Iris pigment epithelial cell (primary cell): ENCODE measurements around the gene TTI1.
A peak's percentile ranks its signal among the peaks of the same experiment; 100 is the strongest.

Source experiments
- DNase-seq: peaks from one replicate; pipeline ENCODE4 v3.0.0-alpha.2; 2011; ENCODE audit warnings: low read depth

TTI1 gene

DNA sequence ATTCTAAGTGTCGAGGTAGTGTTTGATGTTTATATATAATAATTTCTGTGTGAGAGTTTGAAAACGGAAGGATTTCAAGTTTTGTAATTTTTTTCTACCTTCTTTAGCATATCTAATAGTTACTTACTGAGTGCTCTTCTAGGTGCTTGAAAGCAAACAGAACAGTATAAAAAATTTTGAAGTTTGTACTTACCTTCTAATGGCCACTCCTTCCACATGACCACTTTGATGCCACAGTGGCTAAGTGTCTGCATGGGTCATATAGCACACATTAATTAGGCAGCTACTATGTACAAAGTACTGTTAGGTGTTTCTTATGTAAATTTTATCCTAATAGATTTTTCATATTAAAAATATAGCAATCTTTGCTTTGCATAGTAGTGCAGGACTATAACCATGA, 21.4 kb upstream of the TTI1 start:
- no peak for DNase-seq

DNA sequence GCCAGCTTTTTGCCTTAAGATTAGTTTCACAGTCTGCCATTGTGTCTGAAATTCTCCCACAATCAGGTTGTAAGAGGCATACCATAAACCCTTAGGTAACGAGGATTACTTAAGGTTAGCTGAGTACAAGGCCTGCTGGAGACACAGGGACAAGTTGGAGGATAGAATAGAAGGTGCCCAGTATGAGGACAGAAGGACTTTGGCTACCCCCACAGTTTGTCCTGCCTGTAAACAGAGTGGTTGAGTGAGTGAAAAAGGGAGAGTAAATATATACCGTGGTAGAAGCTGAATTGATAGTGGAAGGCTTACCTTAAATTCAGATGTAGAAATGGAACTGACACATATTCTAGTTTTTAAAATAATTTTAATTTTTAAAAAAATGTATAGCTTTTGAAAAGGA, 19.6 kb upstream of the TTI1 start:
- DNase-seq = no peak

DNA sequence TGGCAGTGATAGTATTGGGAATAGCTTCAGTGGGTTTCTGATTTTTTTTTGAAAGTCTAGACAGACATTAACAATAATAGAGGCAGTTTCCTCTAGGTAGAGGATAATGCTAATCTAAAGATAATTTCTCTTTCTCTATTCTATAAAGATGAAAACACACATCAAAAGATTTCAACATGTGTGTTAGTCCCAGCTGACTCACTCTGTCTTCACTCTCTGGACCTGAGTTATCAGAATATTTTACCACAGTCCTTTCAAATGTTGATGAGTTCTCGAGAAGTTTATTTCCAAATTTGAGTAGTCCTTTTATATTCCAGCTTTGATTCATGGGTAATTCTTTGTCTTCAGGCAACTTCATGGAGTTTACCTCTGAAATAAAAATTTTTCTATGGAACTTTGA, 17.4 kb upstream of the TTI1 start:
- DNase-seq = peak; percentile 74

- DNase-seq = peak; percentile 88
These were observed 16.5 kb upstream of the TTI1 start for GRCh38 chr20:38049800-38050199.

- DNase-seq = peak; percentile 11
These were observed 13.3 kb upstream of the TTI1 start for GRCh38 chr20:38046572-38046971.

DNA sequence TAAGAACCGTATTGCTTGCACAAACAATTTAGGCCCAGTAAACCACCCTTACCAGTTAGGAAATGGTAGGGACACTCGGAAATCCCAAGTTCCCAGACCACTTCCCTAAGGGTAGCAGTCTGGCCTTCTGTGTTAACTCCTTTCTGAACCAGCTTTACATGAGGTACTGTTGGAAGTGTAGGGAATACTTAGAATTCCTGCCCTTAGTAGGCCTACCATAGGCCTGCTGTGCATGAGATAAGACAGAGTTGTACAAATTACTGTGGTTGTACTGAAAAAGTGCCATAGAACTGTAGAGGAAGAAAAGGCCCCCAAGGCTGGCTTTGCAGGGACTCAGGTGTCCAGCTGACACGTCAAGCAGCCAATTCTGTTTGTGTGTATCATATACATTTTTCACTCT, 11.4 kb upstream of the TTI1 start:
- DNase-seq = no peak

DNA sequence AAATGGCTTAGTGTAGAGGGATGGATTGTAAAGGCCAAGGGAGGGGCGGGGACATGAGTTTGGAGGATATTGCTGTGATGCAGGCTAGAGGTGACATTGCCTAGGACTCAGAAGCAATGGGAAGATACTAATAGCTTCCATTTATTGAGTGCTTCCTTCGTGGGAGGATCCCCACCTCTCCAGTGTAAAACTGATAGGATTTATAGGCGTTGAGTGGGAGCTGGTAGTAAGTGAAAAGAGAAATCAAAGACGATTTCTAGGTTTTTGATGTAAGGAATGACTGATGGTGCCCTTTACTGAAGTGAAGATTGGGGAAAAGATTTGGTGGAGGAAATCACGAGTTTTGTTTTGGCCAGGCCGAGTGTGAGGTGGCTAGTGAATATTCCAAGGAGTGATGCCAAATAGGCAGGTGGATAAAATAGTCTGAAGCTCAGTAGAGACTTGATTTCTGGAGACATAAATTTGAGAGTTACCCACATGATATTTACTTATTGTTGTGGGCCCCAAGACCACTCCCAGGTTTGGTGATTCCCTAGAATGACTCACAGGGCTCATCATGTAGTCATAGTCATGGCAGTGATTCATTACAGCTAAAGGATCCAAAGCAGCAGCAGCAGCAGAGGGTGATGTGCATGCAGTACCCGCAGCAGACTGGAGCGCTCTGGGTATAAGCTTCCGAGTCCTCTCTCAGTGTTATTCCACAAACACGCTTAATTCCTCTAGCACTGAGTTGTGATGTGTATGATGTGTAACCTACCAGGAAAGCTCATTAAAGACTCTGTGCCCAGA, 10.4 kb upstream of the TTI1 start:
- peak; percentile 94 for DNase-seq

- no peak for DNase-seq
These were observed 7.0 kb upstream of the TTI1 start for GRCh38 chr20:38040276-38040675.

GRCh38 chr20:38036366-38036765, 3.1 kb upstream of the TTI1 start:
- DNase-seq = no peak

DNA sequence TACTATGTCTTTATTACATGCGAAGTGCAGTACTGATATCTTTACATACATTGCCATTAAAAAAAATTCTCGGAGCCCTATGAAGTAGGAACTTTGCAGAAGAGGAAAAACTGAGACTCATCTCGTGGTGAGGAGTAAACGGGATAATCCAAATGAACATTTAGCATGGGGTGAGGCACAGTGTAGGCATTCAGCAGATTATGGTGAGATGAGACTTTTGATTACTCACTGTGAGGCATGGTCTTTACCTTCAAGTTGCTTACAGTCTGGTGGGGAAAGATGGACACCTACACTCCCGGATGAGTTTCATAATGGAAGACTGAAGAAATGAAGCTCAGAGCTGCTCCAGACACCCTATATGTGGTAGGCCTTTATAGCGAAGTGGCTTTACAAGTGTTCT, 1.7 kb upstream of the TTI1 start:
- peak; percentile 25 for DNase-seq

DNA sequence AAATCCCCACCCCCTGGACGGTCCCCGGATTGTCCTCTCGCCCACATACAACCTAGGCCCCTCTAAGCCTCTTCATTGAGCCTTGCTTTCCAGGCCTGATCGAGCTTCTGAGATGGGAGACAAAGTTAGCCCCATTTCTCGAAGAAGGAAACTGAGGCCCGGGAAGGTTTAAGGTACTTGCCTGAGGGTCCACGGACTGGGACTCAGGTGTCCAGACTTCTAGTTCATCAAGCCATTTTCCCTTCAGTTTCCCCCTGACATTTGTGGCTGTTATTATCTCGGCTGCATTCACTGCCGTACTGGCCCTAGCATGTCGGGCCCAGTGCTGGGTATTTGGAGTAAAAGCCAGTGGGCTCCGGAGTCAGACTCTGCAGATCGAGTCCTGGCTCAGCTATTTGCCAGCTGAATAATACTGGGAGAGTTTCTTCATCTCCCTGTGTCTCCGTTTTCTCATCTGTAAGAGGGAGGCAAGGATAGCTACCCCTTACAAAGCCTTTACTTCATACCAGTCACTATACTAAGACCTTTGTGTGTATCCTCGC, 923 bp upstream of the TTI1 start:
- peak; percentile 14 for DNase-seq

DNA sequence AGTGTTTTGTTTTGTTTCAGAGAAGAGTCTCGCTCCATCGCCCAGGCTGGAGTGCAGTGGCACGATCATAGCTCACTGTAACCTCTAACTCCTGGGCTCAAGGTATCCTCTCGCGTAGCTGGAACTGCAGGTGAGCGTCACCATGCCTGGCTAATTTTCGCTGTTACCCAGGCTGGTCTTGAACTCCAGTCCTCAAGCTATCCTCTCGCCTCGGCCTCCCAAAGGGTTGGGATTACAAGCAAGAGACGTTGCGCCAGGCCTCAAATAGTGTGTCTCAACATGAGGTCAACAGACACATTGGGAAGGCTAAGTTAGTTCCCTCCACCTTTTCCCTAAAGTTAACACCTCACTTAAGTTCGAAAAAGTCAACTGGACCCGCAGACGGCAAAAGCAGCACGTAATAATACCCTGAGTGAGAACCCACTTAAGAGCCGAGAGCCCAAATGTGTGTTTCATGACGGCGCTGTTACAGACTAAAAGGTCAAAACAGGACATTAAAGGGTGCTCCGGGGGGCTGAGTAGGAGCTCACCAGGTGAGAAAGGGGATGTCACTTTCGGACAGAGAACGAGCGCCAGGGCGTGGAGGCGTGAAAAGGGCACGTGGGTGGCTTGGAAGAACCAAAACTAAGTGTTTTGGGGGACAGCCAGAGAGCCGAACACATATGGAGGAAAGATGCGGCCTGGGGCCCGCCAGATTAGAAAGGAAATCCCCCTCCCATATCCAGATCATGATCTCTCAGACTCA, 499 bp downstream of the TTI1 start:
- DNase-seq = no peak

GRCh38 chr20:38031957-38032356, 1.3 kb downstream of the TTI1 start:
- DNase-seq = no peak

DNA sequence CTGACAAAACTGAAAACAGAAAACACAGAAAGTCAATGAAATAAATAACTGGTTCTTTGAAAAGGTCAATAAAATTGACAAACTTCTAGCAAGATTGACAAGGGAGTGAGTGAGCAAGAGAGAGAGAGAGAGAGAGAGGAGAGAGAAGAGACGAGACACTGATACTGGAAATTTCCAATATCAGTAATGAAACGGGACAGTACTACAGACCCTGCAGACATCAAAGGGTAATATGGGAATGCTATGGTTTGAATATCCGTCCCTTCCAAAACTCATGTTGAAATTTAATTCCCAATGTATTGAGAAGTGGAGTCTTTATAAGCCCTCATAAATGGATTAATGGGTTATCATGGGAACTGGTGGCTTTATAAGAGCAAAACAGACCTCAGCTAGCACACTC, 3.8 kb downstream of the TTI1 start:
- DNase-seq = no peak

DNA sequence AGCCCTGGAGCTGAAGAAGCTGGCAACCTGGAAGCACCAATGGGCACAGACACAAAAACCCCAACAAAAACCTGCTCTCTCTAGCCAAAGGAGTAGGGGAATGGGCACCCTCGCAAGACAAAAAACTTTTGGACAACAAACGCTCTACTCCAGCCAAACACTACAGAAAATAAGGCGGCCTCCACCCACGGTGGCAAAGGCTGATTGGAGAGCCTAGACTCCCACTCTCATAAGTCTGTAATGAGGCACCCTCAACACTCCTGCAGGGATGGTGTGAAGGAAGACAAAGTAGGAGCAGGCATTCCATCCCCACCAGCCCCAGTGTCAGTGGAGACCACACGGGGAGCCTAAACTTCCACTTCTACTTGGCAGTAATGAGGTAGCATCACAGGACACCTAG, 8.8 kb downstream of the TTI1 start:
- DNase-seq = no peak

DNA sequence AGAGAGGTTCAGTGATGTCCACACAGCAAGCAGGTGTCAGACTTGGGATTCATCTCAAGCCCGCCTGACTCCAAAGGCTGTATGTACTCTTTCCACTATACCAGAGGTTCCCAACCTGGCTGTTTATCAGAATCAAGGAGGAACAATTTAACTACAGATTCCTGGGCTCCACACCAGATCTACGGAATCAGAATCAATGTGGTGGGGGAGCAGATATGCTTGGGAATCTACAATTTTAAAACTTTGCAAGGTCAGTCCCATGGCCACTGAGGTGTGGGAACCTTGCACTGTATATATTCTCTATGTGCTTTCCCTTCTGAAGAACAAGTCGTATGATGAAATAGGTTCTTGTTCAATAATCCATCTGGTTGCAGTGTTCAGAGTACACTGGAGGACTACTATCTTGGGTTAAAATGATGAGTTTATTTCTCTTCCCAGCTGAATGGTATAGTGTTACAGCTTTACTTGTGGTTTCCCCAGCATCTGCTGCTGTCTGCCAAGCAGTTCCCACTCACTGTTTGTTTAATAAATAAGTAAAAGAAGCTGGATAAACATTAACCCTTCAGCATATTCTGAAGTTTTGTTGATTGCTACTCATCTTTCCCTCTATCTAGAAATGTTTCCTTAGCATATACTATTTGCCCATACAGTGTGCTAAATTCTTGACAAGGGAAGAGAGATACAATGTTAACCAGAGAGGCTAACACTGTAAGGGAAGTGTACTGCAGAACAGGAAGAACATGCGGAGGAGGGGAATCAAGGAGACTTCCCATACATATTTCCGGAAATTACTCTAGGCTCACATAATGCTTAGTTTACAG, 9.9 kb downstream of the TTI1 start:
- DNase-seq = peak; percentile 96

GRCh38 chr20:38021087-38021772, 12.0 kb downstream of the TTI1 start:
- DNase-seq = peak; percentile 64

- DNase-seq = no peak
These were observed 14.9 kb downstream of the TTI1 start for GRCh38 chr20:38018385-38018784.

- no peak for DNase-seq
These were observed 15.3 kb downstream of the TTI1 start for GRCh38 chr20:38017959-38018358.

DNA sequence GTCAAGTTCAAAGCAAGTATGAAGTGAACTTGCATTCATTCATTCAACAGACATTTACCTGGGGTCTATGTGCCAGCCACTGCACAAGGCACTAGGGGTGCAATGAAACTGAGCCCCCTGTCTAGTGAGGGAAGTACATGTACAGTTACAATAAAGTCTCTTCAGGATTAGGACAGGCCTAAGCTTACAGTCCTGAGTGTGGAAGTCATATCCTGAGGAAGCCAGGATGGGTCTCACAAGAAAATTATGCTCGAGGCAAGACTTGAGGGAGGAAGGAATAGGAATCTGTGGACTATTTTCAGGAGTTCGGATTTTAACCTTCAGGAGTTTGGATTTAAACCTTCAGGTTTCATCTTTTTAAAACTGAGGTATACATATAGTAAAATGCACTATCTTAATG, 19.4 kb downstream of the TTI1 start:
- no peak for DNase-seq

DNA sequence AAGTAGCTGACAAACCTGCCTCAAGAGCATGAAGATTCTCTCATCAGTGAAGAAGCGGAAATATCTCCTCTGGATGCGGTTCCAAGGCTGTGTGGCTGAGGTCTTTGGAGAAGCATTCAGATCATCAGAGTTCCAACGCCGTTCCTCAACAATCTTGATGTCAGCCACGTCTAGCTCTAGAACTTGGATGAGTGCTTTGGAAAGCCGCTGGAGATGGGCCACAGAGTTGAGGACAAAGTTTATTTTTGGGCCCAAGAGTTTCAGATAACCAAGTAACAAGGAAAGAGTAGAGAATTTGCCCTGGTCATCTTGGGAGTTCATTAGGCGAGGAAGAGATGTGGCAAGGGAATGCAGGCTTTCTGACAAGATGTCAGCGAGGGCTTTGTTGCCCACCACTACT, 20.9 kb downstream of the TTI1 start:
- DNase-seq = no peak

DNA sequence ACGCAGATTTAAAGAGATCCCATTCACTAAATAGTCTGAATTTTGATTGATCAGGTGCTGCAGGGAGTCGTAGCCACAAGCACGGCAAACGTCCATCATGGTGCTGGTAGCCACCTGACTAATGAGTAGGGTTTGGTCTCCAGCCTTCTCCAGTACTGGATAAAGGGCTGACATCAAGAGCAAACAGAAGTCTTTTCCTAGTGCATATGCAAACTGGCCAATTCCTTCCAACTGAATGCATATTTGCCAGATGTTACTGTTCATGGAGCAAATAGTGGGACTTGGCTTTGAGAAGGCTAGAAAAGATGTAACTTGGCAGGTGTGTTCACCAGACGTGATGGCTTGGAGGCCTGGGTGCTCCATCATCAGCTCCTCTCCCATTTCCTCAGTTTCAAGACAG, 21.6 kb downstream of the TTI1 start:
- DNase-seq = no peak
